Activated naive CD8-positive, alpha-beta T cell treated with anti-CD3 and anti-CD28 coated beads, Interleukin-2, amount 50 U/mL, for 24 hours (primary cell): ENCODE results near the gene PSD.
A peak's percentile ranks its signal among the peaks of the same experiment; 100 is the strongest.

Experiments
- ATAC-seq: fragments of 150-1000 bp; cut with Tn5 transposase; one replicate; pipeline ENCODE4 v1.10.0; 2021
- DNase-seq: peaks from one replicate; pipeline ENCODE4 v3.0.0; 2021
- H3K27ac Mint-ChIP-seq: one replicate; pipeline ENCODE4 v1.8.0; 2021; ENCODE audit warnings: mild to moderate bottlenecking, mixed read lengths
- H3K27me3 Mint-ChIP-seq: one replicate; pipeline ENCODE4 v1.8.0; 2021; ENCODE audit warnings: mixed read lengths
- H3K36me3 Mint-ChIP-seq: one replicate; pipeline ENCODE4 v1.8.0; 2021; ENCODE audit warnings: low read depth, mixed read lengths
- H3K4me1 Mint-ChIP-seq: one replicate; pipeline ENCODE4 v1.8.0; 2021; ENCODE audit warnings: mixed read lengths
- H3K4me3 Mint-ChIP-seq: one replicate; pipeline ENCODE4 v1.8.0; 2021; ENCODE audit warnings: mild to moderate bottlenecking, moderate library complexity, mixed read lengths
- H3K9me3 Mint-ChIP-seq: one replicate; pipeline ENCODE4 v1.8.0; 2021; ENCODE audit warnings: mixed read lengths

Gene PSD

GRCh38 chr10:102379383-102379782 lies 39.2 kb downstream of the PSD start:
- Mint-ChIP-seq H3K36me3 (peaks cover 21% of the 10 kb centered on the region), H3K4me1 (peaks cover 3% of the 10 kb centered on the region), H3K27me3 (no peaks in the 10 kb centered on the region), H3K4me3 (no peak overlapping the region), H3K9me3 (no peaks in the 10 kb centered on the region), H3K27ac (no peak overlapping the region)
- DNase-seq, result no peak
- no peak for ATAC-seq

- Mint-ChIP-seq H3K4me3 (no peak overlapping the region), H3K27me3 (no peaks in the 10 kb centered on the region), H3K9me3 (no peaks in the 10 kb centered on the region), H3K4me1 (no peaks in the 10 kb centered on the region), H3K36me3 (peaks cover 29% of the 10 kb centered on the region), H3K27ac (no peak overlapping the region)
- ATAC-seq (no peak), DNase-seq (no peak)
Observed at GRCh38 chr10:102376901-102377300, 41.7 kb downstream of the PSD start.

DNA sequence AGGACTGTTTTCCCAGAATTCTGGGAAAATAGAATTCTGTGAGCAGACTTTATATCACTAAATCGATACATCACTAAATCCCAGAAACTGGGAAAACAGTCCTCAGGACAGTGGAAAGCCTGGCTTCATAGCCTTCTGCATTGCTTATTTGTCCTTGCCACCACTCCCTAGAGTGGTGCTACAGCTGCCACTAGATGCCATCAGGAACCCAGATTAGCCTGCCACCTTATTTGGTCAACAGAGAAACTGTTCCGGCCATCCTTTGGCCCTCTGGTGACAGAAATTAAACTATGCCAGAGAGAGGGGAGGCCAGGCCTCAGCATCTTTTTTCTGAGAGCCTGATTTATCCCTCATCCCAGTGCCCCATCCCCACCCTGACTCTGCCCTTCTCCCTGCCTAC lies 42.7 kb downstream of the PSD start:
- Mint-ChIP-seq H3K36me3 (peaks cover 33% of the 10 kb centered on the region), H3K27ac (no peak overlapping the region), H3K9me3 (no peaks in the 10 kb centered on the region), H3K4me1 (no peaks in the 10 kb centered on the region), H3K4me3 (no peak overlapping the region), H3K27me3 (no peaks in the 10 kb centered on the region)
- no peak for ATAC-seq
- no peak for DNase-seq

- H3K4me1 Mint-ChIP-seq, result no peaks in the 10 kb centered on the region
- H3K9me3 Mint-ChIP-seq, result no peaks in the 10 kb centered on the region
- no peak overlapping the region for H3K4me3 Mint-ChIP-seq
- H3K36me3 Mint-ChIP-seq, result peaks cover 39% of the 10 kb centered on the region
- ATAC-seq (no peak), DNase-seq (no peak)
- no peak overlapping the region for H3K27ac Mint-ChIP-seq
- no peaks in the 10 kb centered on the region for H3K27me3 Mint-ChIP-seq
Observed at GRCh38 chr10:102375250-102375649, 43.3 kb downstream of the PSD start.

- Mint-ChIP-seq H3K9me3 (no peaks in the 10 kb centered on the region), H3K27ac (no peak overlapping the region), H3K36me3 (peaks cover 52% of the 10 kb centered on the region), H3K4me1 (no peaks in the 10 kb centered on the region), H3K4me3 (no peak overlapping the region), H3K27me3 (no peaks in the 10 kb centered on the region)
- ATAC-seq (no peak), DNase-seq (no peak)
Observed at GRCh38 chr10:102371295-102371694, 47.3 kb downstream of the PSD start.

DNA sequence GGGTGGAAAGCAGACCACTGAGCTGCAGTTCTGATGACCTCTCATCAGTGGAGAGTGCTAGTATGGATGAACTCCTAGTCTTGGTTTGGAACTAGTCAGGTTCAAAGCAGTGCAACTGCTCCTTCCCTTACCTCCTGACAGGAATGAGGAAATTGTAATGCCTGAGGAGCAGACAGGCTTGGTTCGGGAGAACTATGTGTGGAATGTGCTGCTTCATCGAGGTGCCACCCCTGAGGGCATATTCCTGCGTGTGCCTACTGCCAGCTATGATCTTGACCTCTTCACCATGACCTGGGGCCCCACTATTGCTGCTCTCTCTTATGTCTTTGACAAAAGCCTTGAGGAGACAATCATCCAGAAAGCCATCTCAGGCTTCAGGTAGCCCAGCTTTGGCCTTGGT lies 50.5 kb downstream of the PSD start:
- DNase-seq (no peak), ATAC-seq (no peak)
- Mint-ChIP-seq H3K27ac (no peak overlapping the region), H3K4me3 (no peak overlapping the region), H3K36me3 (peaks cover 61% of the 10 kb centered on the region), H3K4me1 (no peaks in the 10 kb centered on the region), H3K9me3 (no peaks in the 10 kb centered on the region), H3K27me3 (no peaks in the 10 kb centered on the region)

DNA sequence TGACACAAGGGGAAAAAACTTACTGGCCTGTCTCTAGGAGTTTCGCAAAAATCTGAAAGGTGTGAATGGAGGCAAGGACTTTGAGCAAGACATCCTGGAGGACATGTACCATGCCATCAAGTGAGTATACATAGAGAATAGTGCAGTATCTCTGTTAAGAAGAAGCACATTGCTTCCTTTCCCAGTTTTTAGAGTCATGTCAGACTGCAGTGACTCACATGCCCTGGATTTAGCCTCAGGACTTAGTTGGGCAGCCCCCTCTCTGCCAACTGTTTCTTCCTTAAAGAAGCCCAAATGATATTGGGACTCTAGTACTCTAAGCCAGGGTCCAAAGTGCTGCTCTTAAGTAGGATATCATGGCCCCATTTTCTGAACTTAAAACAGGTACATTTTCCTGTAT lies 51.1 kb downstream of the PSD start:
- Mint-ChIP-seq H3K4me1 (no peaks in the 10 kb centered on the region), H3K27ac (no peak overlapping the region), H3K4me3 (no peak overlapping the region), H3K36me3 (peaks cover 61% of the 10 kb centered on the region), H3K9me3 (no peaks in the 10 kb centered on the region), H3K27me3 (no peaks in the 10 kb centered on the region)
- no peak for DNase-seq
- no peak for ATAC-seq

- Mint-ChIP-seq H3K36me3 (peaks cover 32% of the 10 kb centered on the region), H3K27ac (peak overlapping the region; percentile 48), H3K27me3 (no peaks in the 10 kb centered on the region), H3K4me3 (no peak overlapping the region), H3K9me3 (no peaks in the 10 kb centered on the region), H3K4me1 (peaks cover 7% of the 10 kb centered on the region)
- DNase-seq (no peak), ATAC-seq (peak; percentile 61)
Observed at GRCh38 chr10:102358712-102359382, 59.7 kb downstream of the PSD start.

DNA sequence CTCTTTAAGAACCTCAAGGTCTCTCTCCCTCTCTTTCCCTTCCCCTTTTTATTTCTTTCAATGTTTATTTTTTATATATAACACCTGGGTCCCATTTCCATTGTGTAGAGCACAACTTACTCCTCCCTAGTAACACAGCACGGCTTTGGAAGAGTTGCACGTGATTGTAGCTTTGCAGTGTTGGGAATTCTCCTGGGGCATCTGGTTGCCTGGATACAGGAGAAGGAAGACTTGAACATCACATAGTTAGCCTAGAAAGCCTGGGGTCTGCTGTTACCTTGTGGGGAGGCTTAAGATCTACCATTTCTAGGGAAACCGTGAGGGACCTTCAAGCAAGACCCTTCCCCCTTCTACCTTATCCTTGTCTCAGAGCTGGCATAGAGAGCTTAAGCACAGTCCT lies 64.1 kb downstream of the PSD start:
- ATAC-seq, result no peak
- peaks cover 15% of the 10 kb centered on the region for H3K36me3 Mint-ChIP-seq
- DNase-seq, result no peak

More for the DNA sequence above, 64.1 kb downstream of the PSD start:
- Mint-ChIP-seq H3K27ac (no peak overlapping the region), H3K9me3 (no peaks in the 10 kb centered on the region), H3K27me3 (no peaks in the 10 kb centered on the region), H3K4me3 (no peak overlapping the region), H3K4me1 (peaks cover 7% of the 10 kb centered on the region)
